Measurements from ENCODE around the gene CHST12.

The CHST12 gene

GRCh38 chr7:2483494-2483893 is 80.1 kb downstream of the CHST12 start:
- no peak for DNase-seq

GRCh38 chr7:2484868-2485267 is 81.5 kb downstream of the CHST12 start:
- no peak for DNase-seq

- no peak for DNase-seq
Observed at GRCh38 chr7:2487586-2488271, 84.3 kb downstream of the CHST12 start.

GRCh38 chr7:2488272-2488645 is 84.8 kb downstream of the CHST12 start:
- DNase-seq: no peak

GRCh38 chr7:2488681-2489080 is 85.3 kb downstream of the CHST12 start:
- no peak for DNase-seq

GRCh38 chr7:2490181-2490651 is 86.8 kb downstream of the CHST12 start:
- no peak for DNase-seq

GRCh38 chr7:2492038-2492437 is 88.6 kb downstream of the CHST12 start:
- no peak for DNase-seq

- no peak for DNase-seq
Observed at GRCh38 chr7:2493205-2494164, 90.1 kb downstream of the CHST12 start.

- no peak for DNase-seq
Observed at GRCh38 chr7:2494191-2495130, 91.0 kb downstream of the CHST12 start.

- DNase-seq: no peak
Observed at GRCh38 chr7:2495418-2496299, 92.2 kb downstream of the CHST12 start.

GRCh38 chr7:2496375-2496774 is 93.0 kb downstream of the CHST12 start:
- DNase-seq: no peak

- no peak for DNase-seq
Observed at GRCh38 chr7:2497065-2497464, 93.7 kb downstream of the CHST12 start.

- DNase-seq: no peak
Observed at GRCh38 chr7:2497500-2498336, 94.3 kb downstream of the CHST12 start.

All from NCI-H1105 treated with DMSO at 0.1 percent for 48 hours (cell line).